ENCODE measurements around the gene ISLR. TPM values are rescaled to one million over a fixed set of nuclear protein-coding genes. Genes with fewer than 3 reads are reported as not detected.

ISLR gene
- total and polyA plus RNA-seq, 2 experiments from 2014 or later, result 0.55 TPM; not detected in 1

- Histone ChIP-seq H3K4me3 (peak within 1 kb of the TSS; percentile 55), H3K27me3 (ENCODE audit: insufficient read depth) (peaks cover 32% of the 10 kb centered on the region), H3K27ac (ENCODE audit: low read depth) (peak within 1 kb of the TSS; percentile 81; the same call in 1 of the 2 replicates), H4K20me1 (replicated peaks; ENCODE audit: insufficient read depth) (no peaks in the 10 kb centered on the region), H3K79me2 (replicated peaks; ENCODE audit: insufficient read depth) (no peaks in the 10 kb centered on the region), H3K9me2 (ENCODE audit: insufficient read depth) (no peaks in the 10 kb centered on the region), H3K36me3 (ENCODE audit: insufficient read depth) (no peaks in the 10 kb centered on the region), H2AFZ (peak within 1 kb of the TSS; percentile 78), H3K4me1 (ENCODE audit: insufficient read depth) (peaks cover 43% of the 10 kb centered on the region), H3K4me2 (peak within 1 kb of the TSS; percentile 94), H3F3A (replicated peaks; ENCODE audit: low read depth) (peaks cover 7% of the 10 kb centered on the region; the same call in 1 of the 2 replicates)
- Mint-ChIP-seq H3K4me3 (peak within 1 kb of the TSS; percentile 82), H3K27ac (peak within 1 kb of the TSS; percentile 86), H3K9me3 (no peaks in the 10 kb centered on the region; the same call in 2 of the 3 replicates), H3K4me1 (peaks cover 70% of the 10 kb centered on the region), H3K27me3 (ENCODE audit: insufficient read depth, low read depth, poor library complexity) (peaks cover 27% of the 10 kb centered on the region), H3K36me3 (ENCODE audit: low read depth) (peaks cover 7% of the 10 kb centered on the region; the same call in 2 of the 3 replicates)
- ATAC-seq, result peak; percentile 88
- DNase-seq (ENCODE audit: low spot score), result peak; percentile 95
- TF ChIP-seq CTCF (conservative IDR thresholded peaks at IDR 0.05; ENCODE audit: low read depth in 2 of 2), result peak; percentile 27 to 64; a peak in 3 of 4 replicates
- no peak for TF ChIP-seq EZH2phosphoT487 (IDR thresholded peaks at IDR 0.05; ENCODE audit: unreplicated experiment)
- TF ChIP-seq POLR2AphosphoS5 (IDR thresholded peaks at IDR 0.05; ENCODE audit: low read depth), result peak; percentile 80
- TF ChIP-seq CREB1 (CRISPR knock-in tag; IDR thresholded peaks at IDR 0.05; ENCODE audit: low read depth), result peak; percentile 37
- no peak for TF ChIP-seq STAT1 (IDR thresholded peaks at IDR 0.05; ENCODE audit: unreplicated experiment)
- TF ChIP-seq ZNF114 (CRISPR knock-in tag; IDR thresholded peaks at IDR 0.05), result no peak
- no peak for TF ChIP-seq EZH2 (IDR thresholded peaks at IDR 0.05; ENCODE audit: low read depth, unreplicated experiment)
- no peak for TF ChIP-seq ZNF331 (CRISPR knock-in tag; IDR thresholded peaks at IDR 0.05; ENCODE audit: low read depth)
- no peak for TF ChIP-seq JUNB (IDR thresholded peaks at IDR 0.05; ENCODE audit: unreplicated experiment)
Observed at GRCh38 chr15:74202452-74203401, 29.2 kb downstream of the ISLR start, which contains the start of gene STRA6. Gene STRA6, minus strand, starts transcription at chr15:74202787. Its CDS starts 520 bp downstream, at chr15:74202267.

GRCh38 chr15:74203914-74204431 lies 30.5 kb downstream of the ISLR start:
- no peaks in the 10 kb centered on the region for H3K9me2 ChIP-seq (ENCODE audit: insufficient read depth)
- H3K4me2 ChIP-seq, result peak overlapping the region; percentile 94
- H3K79me2 ChIP-seq (replicated peaks; ENCODE audit: insufficient read depth), result no peaks in the 10 kb centered on the region
- DNase-seq (ENCODE audit: low spot score) (peak; percentile 67), ATAC-seq (peak; percentile 44)
- Mint-ChIP-seq H3K4me1 (peaks cover 82% of the 10 kb centered on the region), H3K9me3 (no peaks in the 10 kb centered on the region; the same call in 1 of the 3 replicates), H3K36me3 (ENCODE audit: low read depth) (peaks cover 13% of the 10 kb centered on the region; the same call in 2 of the 3 replicates), H3K4me3 (peak overlapping the region; percentile 82), H3K27ac (0 out of 2 replicates have a peak overlapping the region, but pooled peaks have one; percentile 49), H3K27me3 (ENCODE audit: insufficient read depth, low read depth, poor library complexity) (peaks cover 31% of the 10 kb centered on the region)
- TF ChIP-seq CREB1 (CRISPR knock-in tag; IDR thresholded peaks at IDR 0.05; ENCODE audit: low read depth), result no peak
- TF ChIP-seq ZNF114 (CRISPR knock-in tag; IDR thresholded peaks at IDR 0.05), result no peak
- H3K27ac ChIP-seq (ENCODE audit: low read depth), result no peak overlapping the region
- no peaks in the 10 kb centered on the region for H3K36me3 ChIP-seq (ENCODE audit: insufficient read depth)
- H3K27me3 ChIP-seq (ENCODE audit: insufficient read depth), result peaks cover 32% of the 10 kb centered on the region
- peaks cover 51% of the 10 kb centered on the region for H3K4me1 ChIP-seq (ENCODE audit: insufficient read depth)
- peaks cover 7% of the 10 kb centered on the region; the same call in 1 of the 2 replicates for H3F3A ChIP-seq (replicated peaks; ENCODE audit: low read depth)
- no peak overlapping the region for H2AFZ ChIP-seq
- H4K20me1 ChIP-seq (replicated peaks; ENCODE audit: insufficient read depth), result no peaks in the 10 kb centered on the region
- peak overlapping the region; percentile 55 for H3K4me3 ChIP-seq

All from GM23338 (cell line).